H9 (cell line): ENCODE measurements around the gene KLK1. TPM values are rescaled to one million over a fixed set of nuclear protein-coding genes. Genes with fewer than 3 reads are reported as not detected.

Experiments used
- DNase-seq: peaks from one replicate; pipeline ENCODE4 v3.0.0-alpha.2; 2017
- H2AFZ ChIP-seq: one replicate; pipeline ENCODE4 v1.6.1; 2013; ENCODE audit warnings: mild to moderate bottlenecking, low read length, control low read depth, moderate library complexity
- H2AK5ac ChIP-seq: 2 replicates; pipeline ENCODE4 v1.6.1; 2013; ENCODE audit warnings: low read length, control low read depth, mixed read lengths; ENCODE audit not compliant: insufficient read length
- H2BK120ac ChIP-seq: one replicate; pipeline ENCODE4 v1.6.1; 2013; ENCODE audit warnings: low read depth, mild to moderate bottlenecking, low read length, control low read depth, inconsistent platforms; ENCODE audit not compliant: poor library complexity, severe bottlenecking
- H2BK12ac ChIP-seq: 2 replicates; pipeline ENCODE4 v1.6.1; 2013; ENCODE audit warnings: low read length, control low read depth, mixed read lengths, low read depth; ENCODE audit not compliant: insufficient read length
- H2BK15ac ChIP-seq: 2 replicates; pipeline ENCODE4 v1.6.1; 2013; ENCODE audit warnings: low read depth, low read length, control low read depth
- H2BK20ac ChIP-seq: one replicate; pipeline ENCODE4 v1.6.1; 2013; ENCODE audit warnings: low read depth, mild to moderate bottlenecking, low read length, control low read depth, inconsistent platforms; ENCODE audit not compliant: poor library complexity, severe bottlenecking
- H2BK5ac ChIP-seq: 2 replicates; pipeline ENCODE4 v1.6.1; 2013; ENCODE audit warnings: low read length, control low read depth, mixed read lengths; ENCODE audit not compliant: insufficient read length
- H3K14ac ChIP-seq: 2 replicates; pipeline ENCODE4 v1.6.1; 2013; ENCODE audit warnings: low read length, control low read depth; ENCODE audit not compliant: insufficient read depth
- H3K18ac ChIP-seq: 2 replicates; pipeline ENCODE4 v1.6.1; 2013; ENCODE audit warnings: low read depth, mild to moderate bottlenecking, mixed read lengths, low read length, control low read depth; ENCODE audit not compliant: insufficient read length
- H3K23ac ChIP-seq: 2 replicates; pipeline ENCODE4 v1.6.1; 2013; ENCODE audit warnings: low read length, control low read depth, mixed read lengths, low read depth; ENCODE audit not compliant: insufficient read length
- H3K23me2 ChIP-seq: 2 replicates; pipeline ENCODE4 v1.6.1; 2013; ENCODE audit warnings: low read depth, mild to moderate bottlenecking, mixed read lengths, low read length, control low read depth; ENCODE audit not compliant: insufficient read length, poor library complexity, severe bottlenecking
- H3K27ac ChIP-seq: 2 replicates; pipeline ENCODE4 v1.5.1; 2013; ENCODE audit warnings: low read length, control low read depth, mixed read lengths, low read depth; ENCODE audit not compliant: insufficient read length
- H3K27me3 ChIP-seq: 2 replicates; pipeline ENCODE4 v1.6.1; 2013; ENCODE audit warnings: low read length, control low read depth, inconsistent platforms; ENCODE audit not compliant: insufficient read depth
- H3K4ac ChIP-seq: 2 replicates; pipeline ENCODE4 v1.6.1; 2013; ENCODE audit warnings: low read depth, mild to moderate bottlenecking, control low read depth, inconsistent platforms, low read length, moderate library complexity
- H3K4me1 ChIP-seq: 2 replicates; pipeline ENCODE4 v1.6.1; 2013; ENCODE audit warnings: low read length, control low read depth, inconsistent platforms; ENCODE audit not compliant: insufficient read depth
- H3K4me2 ChIP-seq: 2 replicates; pipeline ENCODE4 v1.6.1; 2013; ENCODE audit warnings: low read length, control low read depth, mixed read lengths; ENCODE audit not compliant: insufficient read length, insufficient read depth
- H3K56ac ChIP-seq: 2 replicates; pipeline ENCODE4 v1.6.1; 2013; ENCODE audit warnings: low read depth, mild to moderate bottlenecking, mixed read lengths, low read length, control low read depth; ENCODE audit not compliant: insufficient read length
- H3K79me1 ChIP-seq: 2 replicates; pipeline ENCODE4 v1.6.1; 2013; ENCODE audit warnings: low read depth, mild to moderate bottlenecking, moderate library complexity, low read length, control low read depth, inconsistent platforms; ENCODE audit not compliant: insufficient read depth, poor library complexity, severe bottlenecking
- H3K79me2 ChIP-seq: 2 replicates; pipeline ENCODE4 v1.6.1; 2013; ENCODE audit warnings: low read length, control low read depth, inconsistent platforms; ENCODE audit not compliant: insufficient read depth
- H3K9ac ChIP-seq: 2 replicates; pipeline ENCODE4 v1.6.1; 2013; ENCODE audit warnings: low read length, control low read depth, mixed read lengths; ENCODE audit not compliant: insufficient read length; ENCODE audit errors: extremely low read depth
- H3K9me3 ChIP-seq: one replicate; pipeline ENCODE4 v1.6.1; 2013; ENCODE audit warnings: low read depth, low read length, inconsistent platforms; ENCODE audit not compliant: control insufficient read depth
- H3T11ph ChIP-seq: one replicate; pipeline ENCODE4 v1.6.1; 2013; ENCODE audit warnings: mild to moderate bottlenecking, low read length, control low read depth, inconsistent platforms
- H4K20me1 ChIP-seq: one replicate; pipeline ENCODE4 v1.6.1; 2013; ENCODE audit not compliant: control insufficient read depth, insufficient read length, insufficient read depth
- H4K5ac ChIP-seq: 2 replicates; pipeline ENCODE4 v1.6.1; 2013; ENCODE audit warnings: low read depth, mild to moderate bottlenecking, mixed read lengths, low read length, control low read depth; ENCODE audit not compliant: insufficient read length
- H4K8ac ChIP-seq: replicated peaks from 2 replicates; pipeline ENCODE4 v1.6.1; 2013; ENCODE audit warnings: low read length, control low read depth, mixed read lengths, low read depth; ENCODE audit not compliant: insufficient read length
- H4K91ac ChIP-seq: 2 replicates; pipeline ENCODE4 v1.6.1; 2013; ENCODE audit warnings: low read depth, mild to moderate bottlenecking, moderate library complexity, mixed read lengths, low read length, control low read depth; ENCODE audit not compliant: insufficient read length
- H3K27ac Mint-ChIP-seq, 3 experiments: 2 replicates in 2 of 3; 3 replicates in 1 of 3; pipeline ENCODE4 v1.8.0; 2020 to 2021; ENCODE audit warnings: mixed read lengths in 3 of 3, mild to moderate bottlenecking in 1 of 3, moderate library complexity in 1 of 3
- H3K27me3 Mint-ChIP-seq: 2 replicates; pipeline ENCODE4 v1.8.0; 2021; ENCODE audit warnings: low read depth, mild to moderate bottlenecking, moderate library complexity, mixed read lengths
- H3K36me3 Mint-ChIP-seq, 3 experiments: 2 replicates in 2 of 3; 3 replicates in 1 of 3; pipeline ENCODE4 v1.8.0; 2020 to 2021; ENCODE audit warnings: low read depth in 3 of 3, mixed read lengths in 3 of 3; ENCODE audit not compliant: insufficient read depth in 1 of 3
- H3K4me1 Mint-ChIP-seq, 2 experiments: 2 replicates each; pipeline ENCODE4 v1.8.0; 2020; ENCODE audit warnings: mixed read lengths in 2 of 2
- H3K4me3 Mint-ChIP-seq, 2 experiments: 2 replicates in 1 of 2; 3 replicates in 1 of 2; pipeline ENCODE4 v1.8.0; 2020 to 2021; ENCODE audit warnings: mild to moderate bottlenecking in 2 of 2, mixed read lengths in 2 of 2, moderate library complexity in 1 of 2
- H3K9me3 Mint-ChIP-seq, 2 experiments: 2 replicates in 1 of 2; 3 replicates in 1 of 2; pipeline ENCODE4 v1.8.0; 2020; ENCODE audit warnings: mild to moderate bottlenecking in 2 of 2, mixed read lengths in 2 of 2, moderate library complexity in 1 of 2
- WGBS: extraction: QIAGEN DNeasy Blood & Tissue Kit; methylation state at CpG from one replicate; pipeline ENCODE4 v1.1.7; 2013; ENCODE audit warnings: missing lambda C conversion rate, low lambda C conversion rate, mixed read lengths; ENCODE audit not compliant: insufficient read length; ENCODE audit errors: extremely low coverage; 5-methylcytosine and 5-hydroxymethylcytosine counted together
- total RNA-seq: library from RNA; stranded (reverse); gene quantifications from 2 replicates; pipeline ENCODE4 v1.2.1, GENCODE V29; 2021
- TF ChIP-seq, protein P1 (sequence below): fragments of 200-600 bp; sonication (generic); conservative IDR thresholded peaks from 3 replicates; pipeline ENCODE4 v1.8.0; 2021; ENCODE audit warnings: antibody characterized with exemption, mild to moderate bottlenecking

KLK1 gene
- total RNA-seq, 1 experiment from 2014 or later: 2.3 TPM

DNA sequence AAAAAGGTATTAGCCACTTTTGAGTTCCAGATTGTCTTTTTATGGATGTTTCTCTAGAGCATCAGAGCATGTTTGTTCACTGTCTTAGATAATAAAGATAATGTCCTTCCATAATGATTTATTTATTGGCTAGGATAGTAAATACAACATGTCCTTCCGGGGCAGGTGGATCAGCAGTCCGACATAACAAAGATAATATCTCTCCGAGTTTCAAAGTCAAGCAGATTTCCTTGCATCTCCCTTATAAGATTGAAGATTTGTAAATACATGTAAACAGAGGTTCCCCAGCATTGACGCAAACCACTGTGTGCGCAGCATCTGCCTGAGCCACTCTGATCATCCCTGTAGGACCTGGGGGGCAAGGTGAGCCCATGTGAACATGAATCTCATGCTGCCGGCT, 18.5 kb upstream of the KLK1 start:
- H3K4me1 ChIP-seq: no peaks in the 10 kb centered on the region
- H3K4ac ChIP-seq: no peak overlapping the region
- Mint-ChIP-seq H3K4me3 (no peak overlapping the region), H3K9me3 (peaks cover 0 to 8% of the 10 kb centered on the region in 2 experiments; a peak in 3 of 5 replicates), H3K27ac (no peak overlapping the region), H3K4me1 (peaks cover 18 to 25% of the 10 kb centered on the region in 2 experiments), H3K36me3 (no peaks in the 10 kb centered on the region), H3K27me3 (peaks cover 79% of the 10 kb centered on the region)
- H3K79me2 ChIP-seq: no peaks in the 10 kb centered on the region
- no peak overlapping the region for H2AFZ ChIP-seq
- no peak overlapping the region for H3K27ac ChIP-seq
- H3K23me2 ChIP-seq: no peaks in the 10 kb centered on the region
- no peaks in the 10 kb centered on the region for H3K9me3 ChIP-seq
- no peak overlapping the region for H4K8ac ChIP-seq
- H2AK5ac ChIP-seq: no peak overlapping the region
- no peak overlapping the region for H2BK12ac ChIP-seq
- 0 out of 2 replicates have a peak, but pooled peaks cover 2% of the 10 kb centered on the region for H3K27me3 ChIP-seq
- no peak overlapping the region for H3T11ph ChIP-seq
- H4K20me1 ChIP-seq: no peaks in the 10 kb centered on the region
- H4K5ac ChIP-seq: no peak overlapping the region
- no CpG with 5 or more reads among the region's 6 CpGs for WGBS
- TF ChIP-seq, protein P1, sequence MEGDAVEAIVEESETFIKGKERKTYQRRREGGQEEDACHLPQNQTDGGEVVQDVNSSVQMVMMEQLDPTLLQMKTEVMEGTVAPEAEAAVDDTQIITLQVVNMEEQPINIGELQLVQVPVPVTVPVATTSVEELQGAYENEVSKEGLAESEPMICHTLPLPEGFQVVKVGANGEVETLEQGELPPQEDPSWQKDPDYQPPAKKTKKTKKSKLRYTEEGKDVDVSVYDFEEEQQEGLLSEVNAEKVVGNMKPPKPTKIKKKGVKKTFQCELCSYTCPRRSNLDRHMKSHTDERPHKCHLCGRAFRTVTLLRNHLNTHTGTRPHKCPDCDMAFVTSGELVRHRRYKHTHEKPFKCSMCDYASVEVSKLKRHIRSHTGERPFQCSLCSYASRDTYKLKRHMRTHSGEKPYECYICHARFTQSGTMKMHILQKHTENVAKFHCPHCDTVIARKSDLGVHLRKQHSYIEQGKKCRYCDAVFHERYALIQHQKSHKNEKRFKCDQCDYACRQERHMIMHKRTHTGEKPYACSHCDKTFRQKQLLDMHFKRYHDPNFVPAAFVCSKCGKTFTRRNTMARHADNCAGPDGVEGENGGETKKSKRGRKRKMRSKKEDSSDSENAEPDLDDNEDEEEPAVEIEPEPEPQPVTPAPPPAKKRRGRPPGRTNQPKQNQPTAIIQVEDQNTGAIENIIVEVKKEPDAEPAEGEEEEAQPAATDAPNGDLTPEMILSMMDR: no peak
- H4K91ac ChIP-seq: no peak overlapping the region
- H2BK5ac ChIP-seq: no peak overlapping the region
- H2BK15ac ChIP-seq: no peak overlapping the region
- no peak overlapping the region for H2BK20ac ChIP-seq
- no peak overlapping the region for H3K56ac ChIP-seq
- no peaks in the 10 kb centered on the region for H3K79me1 ChIP-seq
- no peak for DNase-seq
- no peak overlapping the region for H3K14ac ChIP-seq
- no peak overlapping the region for H3K18ac ChIP-seq
- no peak overlapping the region for H3K9ac ChIP-seq
- no peak overlapping the region for H3K23ac ChIP-seq
- H2BK120ac ChIP-seq: no peak overlapping the region
- no peak overlapping the region for H3K4me2 ChIP-seq
